NCI-H345 treated with DMSO at 0.1 percent for 48 hours (cell line): ENCODE results near the gene APBB3.

Experiments used
- DNase-seq: peaks from one replicate; lab custom pipeline; 2025; ENCODE audit not compliant: unreplicated experiment; lab: John Stamatoyannopoulos, UW

The APBB3 gene

GRCh38 chr5:140554454-140554853 lies 9.9 kb downstream of the APBB3 start:
- DNase-seq: no peak

GRCh38 chr5:140553657-140554056 lies 10.7 kb downstream of the APBB3 start:
- no peak for DNase-seq

- no peak for DNase-seq
These were observed 12.5 kb downstream of the APBB3 start for GRCh38 chr5:140551872-140552271.

GRCh38 chr5:140550147-140551079 lies 14.0 kb downstream of the APBB3 start:
- DNase-seq: no peak

- no peak for DNase-seq
These were observed 14.9 kb downstream of the APBB3 start for GRCh38 chr5:140549237-140550144.

- no peak for DNase-seq
These were observed 15.6 kb downstream of the APBB3 start for GRCh38 chr5:140548791-140549190.

GRCh38 chr5:140548300-140548688 lies 16.1 kb downstream of the APBB3 start:
- DNase-seq: no peak

- peak; percentile 20 for DNase-seq
These were observed 16.7 kb downstream of the APBB3 start, which contains the start of gene EIF4EBP3 for GRCh38 chr5:140547508-140548299. Gene EIF4EBP3 (plus strand): TSS chr5:140547662. CDS start chr5:140547738, 76 bp downstream.

GRCh38 chr5:140546851-140547507 lies 17.4 kb downstream of the APBB3 start:
- no peak for DNase-seq

- DNase-seq: no peak
These were observed 18.8 kb downstream of the APBB3 start for GRCh38 chr5:140545606-140546005.

GRCh38 chr5:140544986-140545385 lies 19.4 kb downstream of the APBB3 start:
- DNase-seq: no peak

GRCh38 chr5:140542972-140543371 lies 21.4 kb downstream of the APBB3 start:
- no peak for DNase-seq

GRCh38 chr5:140540227-140540626 lies 24.2 kb downstream of the APBB3 start:
- DNase-seq: no peak

- no peak for DNase-seq
These were observed 40.4 kb downstream of the APBB3 start for GRCh38 chr5:140524003-140524402.

GRCh38 chr5:140513124-140513523 lies 51.3 kb downstream of the APBB3 start:
- no peak for DNase-seq

GRCh38 chr5:140509898-140510297 lies 54.5 kb downstream of the APBB3 start:
- no peak for DNase-seq
